Skeletal muscle cell (primary cell): ENCODE measurements around the gene FRAS1.
A peak's percentile ranks its signal among the peaks of the same experiment; 100 is the strongest.

ENCODE experiments used
- DNase-seq: peaks from one replicate; pipeline ENCODE4 v3.0.0-alpha.2; 2010; ENCODE audit warnings: low read depth
- H3K4me3 ChIP-seq: 2 replicates; pipeline ENCODE4 v1.5.1; 2011; ENCODE audit warnings: low read depth, mild to moderate bottlenecking, control low read depth, low read length, moderate library complexity

FRAS1 gene

GRCh38 chr4:78056265-78057129, 626 bp upstream of the FRAS1 start:
- DNase-seq: peak; percentile 48
- H3K4me3 ChIP-seq: peak overlapping the region; percentile 67

GRCh38 chr4:78057600-78058550, 752 bp downstream of the FRAS1 start:
- DNase-seq: no peak
- H3K4me3 ChIP-seq: peak overlapping the region; percentile 67

- peak overlapping the region; percentile 67 for H3K4me3 ChIP-seq
- no peak for DNase-seq
Measured at GRCh38 chr4:78058591-78059523, 1.7 kb downstream of the FRAS1 start.

- peak overlapping the region; percentile 67 for H3K4me3 ChIP-seq
- peak; percentile 40 for DNase-seq
Measured at GRCh38 chr4:78059524-78059889, 2.4 kb downstream of the FRAS1 start.

- no peak for DNase-seq
Measured at GRCh38 chr4:78059938-78060337, 2.8 kb downstream of the FRAS1 start.

GRCh38 chr4:78061939-78062570, 4.9 kb downstream of the FRAS1 start:
- no peak for DNase-seq
- no peak overlapping the region for H3K4me3 ChIP-seq

More at GRCh38 chr4:78059938-78060337, 2.8 kb downstream of the FRAS1 start:
- no peak overlapping the region for H3K4me3 ChIP-seq

- DNase-seq: no peak
- no peak overlapping the region for H3K4me3 ChIP-seq
Measured at GRCh38 chr4:78065508-78066192, 8.5 kb downstream of the FRAS1 start.

- DNase-seq: no peak
- H3K4me3 ChIP-seq: no peak overlapping the region
Measured at GRCh38 chr4:78068481-78068880, 11.4 kb downstream of the FRAS1 start.

GRCh38 chr4:78069319-78069718, 12.2 kb downstream of the FRAS1 start:
- H3K4me3 ChIP-seq: no peak overlapping the region
- no peak for DNase-seq

GRCh38 chr4:78069859-78070258, 12.7 kb downstream of the FRAS1 start:
- no peak overlapping the region for H3K4me3 ChIP-seq
- DNase-seq: no peak

GRCh38 chr4:78070731-78071282, 13.7 kb downstream of the FRAS1 start:
- DNase-seq: no peak
- no peak overlapping the region for H3K4me3 ChIP-seq

- no peak for DNase-seq
- no peak overlapping the region for H3K4me3 ChIP-seq
Measured at GRCh38 chr4:78074759-78075158, 17.6 kb downstream of the FRAS1 start.

GRCh38 chr4:78075986-78076385, 18.9 kb downstream of the FRAS1 start:
- H3K4me3 ChIP-seq: no peak overlapping the region
- DNase-seq: no peak

- DNase-seq: no peak
- no peak overlapping the region for H3K4me3 ChIP-seq
Measured at GRCh38 chr4:78078101-78078500, 21.0 kb downstream of the FRAS1 start.

- no peak for DNase-seq
Measured at GRCh38 chr4:78079726-78080430, 22.8 kb downstream of the FRAS1 start.

GRCh38 chr4:78081541-78081940, 24.4 kb downstream of the FRAS1 start:
- no peak overlapping the region for H3K4me3 ChIP-seq
- no peak for DNase-seq

More at GRCh38 chr4:78079726-78080430, 22.8 kb downstream of the FRAS1 start:
- no peak overlapping the region for H3K4me3 ChIP-seq

- H3K4me3 ChIP-seq: no peak overlapping the region
- no peak for DNase-seq
Measured at GRCh38 chr4:78083035-78083434, 25.9 kb downstream of the FRAS1 start.
